ENCODE data around the gene PRDM15. TPM values are rescaled to one million over a fixed set of nuclear protein-coding genes. Genes with fewer than 3 reads are reported as not detected.

PRDM15 gene
- total RNA-seq, 4 donors from 2014 or later = 6.4 to 88.4 (median 21.1) TPM

GRCh38 chr21:41897700-41898099 is 18.6 kb upstream of the PRDM15 start:
- Histone ChIP-seq H3K4me3 (no peak overlapping the region), H3K36me3 (peaks cover 0 to 6% (median 0%) of the 10 kb centered on the region in 4 donors), H3K4me1 (peaks cover 0 to 7% (median 0%) of the 10 kb centered on the region in 4 donors), H3K27ac (no peak overlapping the region), H3K27me3 (no peaks in the 10 kb centered on the region), H3K9me3 (no peaks in the 10 kb centered on the region)
- intact Hi-C loops (cut with DNase I; ENCODE audit: low total_unique reads) = no loop called here
- 96% methylated on average over 7 of the region's 8 CpGs; no CpG with 5 or more reads in 1 of the 2 donors for WGBS, 2 donors (ENCODE audit: low coverage in 1 of 2)
- DNase-seq = no peak
- TF ChIP-seq POLR2AphosphoS5 (IDR thresholded peaks at IDR 0.05) = no peak
- TF ChIP-seq POLR2A (IDR thresholded peaks at IDR 0.05) = no peak
- no peak for TF ChIP-seq EP300 (IDR thresholded peaks at IDR 0.05; ENCODE audit: low read depth)
- no peak for TF ChIP-seq CTCF (IDR thresholded peaks at IDR 0.05)
- in situ Hi-C loops (cut with MboI; ENCODE audit: low pct_ligation_motif_present in 1 of 4, low pct_unique_long_range_greater_than_20kb in 1 of 4, low sequenced_read_pairs in 3 of 4) = no loop called here

- no peak for DNase-seq
- Histone ChIP-seq H3K27ac (no peak overlapping the region), H3K36me3 (peaks cover 0 to 6% (median 0%) of the 10 kb centered on the region in 4 donors), H3K4me1 (peaks cover 0 to 7% (median 0%) of the 10 kb centered on the region in 4 donors), H3K27me3 (no peaks in the 10 kb centered on the region), H3K4me3 (no peak overlapping the region), H3K9me3 (no peaks in the 10 kb centered on the region)
- intact Hi-C loops (cut with DNase I; ENCODE audit: low total_unique reads) = no loop called here
- TF ChIP-seq POLR2A (IDR thresholded peaks at IDR 0.05) = no peak
- TF ChIP-seq POLR2AphosphoS5 (IDR thresholded peaks at IDR 0.05) = no peak
- no peak for TF ChIP-seq EP300 (IDR thresholded peaks at IDR 0.05; ENCODE audit: low read depth)
- no peak for TF ChIP-seq CTCF (IDR thresholded peaks at IDR 0.05)
- 79 to 100% methylated on average over 1 to 11 of the region's 11 CpGs for WGBS, 2 donors (ENCODE audit: low coverage in 1 of 2)
- in situ Hi-C loops (cut with MboI; ENCODE audit: low pct_ligation_motif_present in 1 of 4, low pct_unique_long_range_greater_than_20kb in 1 of 4, low sequenced_read_pairs in 3 of 4) = no loop called here
These were observed 18.0 kb upstream of the PRDM15 start for GRCh38 chr21:41897047-41897669.

GRCh38 chr21:41895643-41896493 is 16.7 kb upstream of the PRDM15 start:
- Histone ChIP-seq H3K4me1 (peaks cover 0 to 7% (median 0%) of the 10 kb centered on the region in 4 donors), H3K36me3 (peaks cover 0 to 2% (median 0%) of the 10 kb centered on the region in 4 donors), H3K27me3 (no peaks in the 10 kb centered on the region), H3K4me3 (no peak overlapping the region), H3K9me3 (no peaks in the 10 kb centered on the region), H3K27ac (no peak overlapping the region)
- intact Hi-C loops (cut with DNase I; ENCODE audit: low total_unique reads) (no loop called here), in situ Hi-C loops (cut with MboI; ENCODE audit: low pct_ligation_motif_present in 1 of 4, low pct_unique_long_range_greater_than_20kb in 1 of 4, low sequenced_read_pairs in 3 of 4) (no loop called here)
- 67 to 70% methylated on average over 10 to 22 of the region's 22 CpGs for WGBS, 2 donors (ENCODE audit: low coverage in 1 of 2)
- DNase-seq = peak; percentile 32
- no peak for TF ChIP-seq CTCF (IDR thresholded peaks at IDR 0.05)
- TF ChIP-seq POLR2AphosphoS5 (IDR thresholded peaks at IDR 0.05) = no peak
- TF ChIP-seq POLR2A (IDR thresholded peaks at IDR 0.05) = no peak
- no peak for TF ChIP-seq EP300 (IDR thresholded peaks at IDR 0.05; ENCODE audit: low read depth)

- 75 to 82% methylated on average over 2 to 13 of the region's 13 CpGs for WGBS, 2 donors (ENCODE audit: low coverage in 1 of 2)
- Histone ChIP-seq H3K4me1 (peaks cover 0 to 7% (median 0%) of the 10 kb centered on the region in 4 donors), H3K27ac (no peak overlapping the region), H3K27me3 (no peaks in the 10 kb centered on the region), H3K9me3 (no peaks in the 10 kb centered on the region), H3K36me3 (no peaks in the 10 kb centered on the region), H3K4me3 (no peak overlapping the region)
- DNase-seq = no peak
- TF ChIP-seq POLR2AphosphoS5 (IDR thresholded peaks at IDR 0.05) = no peak
- no peak for TF ChIP-seq EP300 (IDR thresholded peaks at IDR 0.05; ENCODE audit: low read depth)
- no peak for TF ChIP-seq CTCF (IDR thresholded peaks at IDR 0.05)
- TF ChIP-seq POLR2A (IDR thresholded peaks at IDR 0.05) = no peak
- in situ Hi-C loops (cut with MboI; ENCODE audit: low pct_ligation_motif_present in 1 of 4, low pct_unique_long_range_greater_than_20kb in 1 of 4, low sequenced_read_pairs in 3 of 4) (no loop called here), intact Hi-C loops (cut with DNase I; ENCODE audit: low total_unique reads) (no loop called here)
These were observed 15.9 kb upstream of the PRDM15 start for GRCh38 chr21:41894922-41895557.

All from transverse colon (tissue), 4 donors.